Ishikawa (cell line): ENCODE data around the gene FXYD7.

Experiments used
- CEBPB ChIP-seq: IDR thresholded peaks from 2 replicates; pipeline ENCODE4 v1.6.1; 2012
- CREB1 ChIP-seq: IDR thresholded peaks from 2 replicates; pipeline ENCODE4 v1.6.1; 2012; ENCODE audit warnings: low read depth
- EGR1 ChIP-seq: IDR thresholded peaks from 2 replicates; pipeline ENCODE4 v1.6.1; 2012
- EP300 ChIP-seq: IDR thresholded peaks from 2 replicates; pipeline ENCODE4 v1.6.1; 2012; ENCODE audit warnings: borderline replicate concordance
- FOXM1 ChIP-seq: IDR thresholded peaks from 2 replicates; pipeline ENCODE4 v1.6.1; 2012; ENCODE audit warnings: low read depth, borderline replicate concordance
- NFIC ChIP-seq: IDR thresholded peaks from 2 replicates; pipeline ENCODE4 v1.6.1; 2012
- RAD21 ChIP-seq: IDR thresholded peaks from 2 replicates; pipeline ENCODE4 v1.6.1; 2012; ENCODE audit warnings: low read depth
- TAF1 ChIP-seq: IDR thresholded peaks from 2 replicates; pipeline ENCODE4 v1.6.1; 2012; ENCODE audit warnings: low read depth, mild to moderate bottlenecking
- TCF12 ChIP-seq: IDR thresholded peaks from 2 replicates; pipeline ENCODE4 v1.6.1; 2012; ENCODE audit warnings: low read depth
- TEAD4 ChIP-seq: IDR thresholded peaks from 2 replicates; pipeline ENCODE4 v1.6.1; 2012
- USF1 ChIP-seq: IDR thresholded peaks from 2 replicates; pipeline ENCODE4 v1.6.1; 2012
- YY1 ChIP-seq: IDR thresholded peaks from 2 replicates; pipeline ENCODE4 v1.6.1; 2012; ENCODE audit warnings: low read depth
- ZBTB7A ChIP-seq: IDR thresholded peaks from 2 replicates; pipeline ENCODE4 v1.6.1; 2012; ENCODE audit warnings: low read depth
- TF ChIP-seq, protein P1 (sequence below): IDR thresholded peaks from 2 replicates; pipeline ENCODE4 v1.6.1; 2012
- TF ChIP-seq, protein P2 (sequence below): IDR thresholded peaks from 2 replicates; pipeline ENCODE4 v1.6.1; 2012; ENCODE audit warnings: low read depth, mild to moderate bottlenecking

FXYD7 gene

GRCh38 chr19:35105047-35105410, 38.0 kb upstream of the FXYD7 start:
- TF ChIP-seq YY1 (no peak), CREB1 (no peak), USF1 (no peak), TEAD4 (no peak)
- TF ChIP-seq, protein P1, sequence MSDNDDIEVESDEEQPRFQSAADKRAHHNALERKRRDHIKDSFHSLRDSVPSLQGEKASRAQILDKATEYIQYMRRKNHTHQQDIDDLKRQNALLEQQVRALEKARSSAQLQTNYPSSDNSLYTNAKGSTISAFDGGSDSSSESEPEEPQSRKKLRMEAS = no peak

GRCh38 chr19:35105411-35106290, 37.4 kb upstream of the FXYD7 start:
- TF ChIP-seq EP300 (no peak), RAD21 (no peak), CREB1 (no peak), FOXM1 (no peak), TEAD4 (no peak), ZBTB7A (no peak)
- TF ChIP-seq, protein P1 = no peak
- TF ChIP-seq, protein P2, sequence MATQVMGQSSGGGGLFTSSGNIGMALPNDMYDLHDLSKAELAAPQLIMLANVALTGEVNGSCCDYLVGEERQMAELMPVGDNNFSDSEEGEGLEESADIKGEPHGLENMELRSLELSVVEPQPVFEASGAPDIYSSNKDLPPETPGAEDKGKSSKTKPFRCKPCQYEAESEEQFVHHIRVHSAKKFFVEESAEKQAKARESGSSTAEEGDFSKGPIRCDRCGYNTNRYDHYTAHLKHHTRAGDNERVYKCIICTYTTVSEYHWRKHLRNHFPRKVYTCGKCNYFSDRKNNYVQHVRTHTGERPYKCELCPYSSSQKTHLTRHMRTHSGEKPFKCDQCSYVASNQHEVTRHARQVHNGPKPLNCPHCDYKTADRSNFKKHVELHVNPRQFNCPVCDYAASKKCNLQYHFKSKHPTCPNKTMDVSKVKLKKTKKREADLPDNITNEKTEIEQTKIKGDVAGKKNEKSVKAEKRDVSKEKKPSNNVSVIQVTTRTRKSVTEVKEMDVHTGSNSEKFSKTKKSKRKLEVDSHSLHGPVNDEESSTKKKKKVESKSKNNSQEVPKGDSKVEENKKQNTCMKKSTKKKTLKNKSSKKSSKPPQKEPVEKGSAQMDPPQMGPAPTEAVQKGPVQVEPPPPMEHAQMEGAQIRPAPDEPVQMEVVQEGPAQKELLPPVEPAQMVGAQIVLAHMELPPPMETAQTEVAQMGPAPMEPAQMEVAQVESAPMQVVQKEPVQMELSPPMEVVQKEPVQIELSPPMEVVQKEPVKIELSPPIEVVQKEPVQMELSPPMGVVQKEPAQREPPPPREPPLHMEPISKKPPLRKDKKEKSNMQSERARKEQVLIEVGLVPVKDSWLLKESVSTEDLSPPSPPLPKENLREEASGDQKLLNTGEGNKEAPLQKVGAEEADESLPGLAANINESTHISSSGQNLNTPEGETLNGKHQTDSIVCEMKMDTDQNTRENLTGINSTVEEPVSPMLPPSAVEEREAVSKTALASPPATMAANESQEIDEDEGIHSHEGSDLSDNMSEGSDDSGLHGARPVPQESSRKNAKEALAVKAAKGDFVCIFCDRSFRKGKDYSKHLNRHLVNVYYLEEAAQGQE = no peak

- TF ChIP-seq FOXM1 (no peak), USF1 (no peak), RAD21 (no peak), ZBTB7A (no peak), CEBPB (no peak), CREB1 (no peak), NFIC (no peak), TEAD4 (no peak), YY1 (no peak), TAF1 (no peak), EGR1 (no peak), TCF12 (no peak), EP300 (no peak)
- TF ChIP-seq, protein P1 = no peak
- TF ChIP-seq, protein P2 = no peak
Measured at GRCh38 chr19:35106291-35106583, 36.8 kb upstream of the FXYD7 start.

DNA sequence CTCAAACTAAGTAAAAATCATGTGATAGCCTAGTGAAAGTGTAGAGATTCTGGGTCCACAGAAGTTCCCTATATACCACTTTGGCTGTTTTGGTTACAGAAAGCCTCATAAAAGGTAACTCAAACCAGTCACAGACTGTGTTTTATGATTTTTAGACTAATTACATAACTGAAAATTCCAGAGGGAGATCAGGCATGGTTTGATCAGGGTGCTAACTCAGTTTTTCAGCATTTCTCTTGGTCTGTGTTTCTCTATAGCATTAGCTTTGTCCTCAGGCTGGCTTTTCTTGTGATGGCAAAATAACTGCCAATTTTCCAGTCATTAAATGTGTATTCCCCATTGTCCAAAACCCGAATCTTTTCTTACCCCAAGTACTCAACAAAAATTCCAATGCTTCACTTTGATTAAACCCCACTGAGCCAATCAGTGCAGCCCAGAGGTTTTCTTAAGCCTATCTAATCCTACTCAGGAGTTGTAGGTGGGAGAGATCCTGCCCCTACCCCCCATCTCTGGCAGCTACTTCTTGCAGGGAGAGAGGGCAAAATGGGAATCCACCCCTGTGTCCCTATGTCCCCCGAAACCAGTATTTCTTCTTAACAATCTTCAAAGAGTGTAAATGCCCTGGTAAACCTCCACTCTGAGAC, 36.0 kb upstream of the FXYD7 start:
- TF ChIP-seq YY1 (no peak), TAF1 (no peak), ZBTB7A (no peak), CEBPB (no peak), CREB1 (no peak), TEAD4 (no peak), FOXM1 (no peak), EP300 (no peak), EGR1 (no peak), USF1 (no peak), RAD21 (no peak), NFIC (no peak), TCF12 (no peak)
- TF ChIP-seq, protein P2 = no peak
- TF ChIP-seq, protein P1 = no peak
